Measurements from ENCODE around the gene RCC1. TPM values are rescaled to one million over a fixed set of nuclear protein-coding genes. Genes with fewer than 3 reads are reported as not detected.

RCC1 gene
- total RNA-seq, 6 experiments from 2014 or later, result 9.5 to 29.6 (median 18.0) TPM

GRCh38 chr1:28573564-28573963 lies 67.7 kb downstream of the RCC1 start:
- intact Hi-C loops (cut with DNase I), result no loop called here
- Histone ChIP-seq H3K36me3 (peaks cover 0 to 39% (median 17%) of the 10 kb centered on the region in 4 donors), H3K9me3 (no peaks in the 10 kb centered on the region), H3K27me3 (no peaks in the 10 kb centered on the region), H3K4me1 (no peaks in the 10 kb centered on the region), H3K27ac (no peak overlapping the region), H3K4me3 (no peak overlapping the region)
- ATAC-seq (no peak), DNase-seq (no peak)
- no peak for TF ChIP-seq POLR2A (IDR thresholded peaks at IDR 0.05)
- 100% methylated on average over 6 of the region's 11 CpGs for WGBS (ENCODE audit: insufficient coverage, low coverage, low lambda C conversion rate, missing lambda C conversion rate)

- ATAC-seq (no peak), DNase-seq (no peak)
- Histone ChIP-seq H3K36me3 (peaks cover 0 to 46% (median 19%) of the 10 kb centered on the region in 4 donors), H3K27me3 (no peaks in the 10 kb centered on the region), H3K9me3 (no peaks in the 10 kb centered on the region), H3K27ac (no peak overlapping the region), H3K4me3 (no peak overlapping the region), H3K4me1 (peaks cover 0 to 13% (median 4%) of the 10 kb centered on the region in 4 donors)
- WGBS (ENCODE audit: insufficient coverage, low coverage, low lambda C conversion rate, missing lambda C conversion rate), result no CpG with 5 or more reads among the region's 1 CpG
- intact Hi-C loops (cut with DNase I), result no loop called here
- TF ChIP-seq CTCF (IDR thresholded peaks at IDR 0.05), result no peak
- no peak for TF ChIP-seq POLR2A (IDR thresholded peaks at IDR 0.05)
Measured at GRCh38 chr1:28577052-28577678, 71.3 kb downstream of the RCC1 start.

- intact Hi-C loops (cut with DNase I), result no loop called here
- H3K36me3 ChIP-seq, result peaks cover 0 to 46% (median 17%) of the 10 kb centered on the region in 4 donors
Measured at GRCh38 chr1:28577738-28578536, 72.1 kb downstream of the RCC1 start.

GRCh38 chr1:28578696-28579218 lies 72.9 kb downstream of the RCC1 start:
- Histone ChIP-seq H3K36me3 (peaks cover 0 to 40% (median 17%) of the 10 kb centered on the region in 4 donors), H3K4me3 (no peak overlapping the region), H3K27me3 (no peaks in the 10 kb centered on the region), H3K27ac (no peak overlapping the region), H3K4me1 (peaks cover 0 to 18% (median 7%) of the 10 kb centered on the region in 4 donors), H3K9me3 (no peaks in the 10 kb centered on the region)
- no peak for ATAC-seq
- WGBS (ENCODE audit: insufficient coverage, low coverage, low lambda C conversion rate, missing lambda C conversion rate), result 68% methylated on average over 4 of the region's 6 CpGs
- intact Hi-C loops (cut with DNase I), result no loop called here
- no peak for DNase-seq
- TF ChIP-seq POLR2A (IDR thresholded peaks at IDR 0.05), result no peak
- TF ChIP-seq CTCF (IDR thresholded peaks at IDR 0.05), result no peak

More at GRCh38 chr1:28577738-28578536, 72.1 kb downstream of the RCC1 start:
- no peak overlapping the region for H3K4me3 ChIP-seq
- DNase-seq (no peak), ATAC-seq (no peak)
- no peak overlapping the region for H3K27ac ChIP-seq
- no peaks in the 10 kb centered on the region for H3K27me3 ChIP-seq
- 85% methylated on average over 6 of the region's 6 CpGs for WGBS (ENCODE audit: insufficient coverage, low coverage, low lambda C conversion rate, missing lambda C conversion rate)
- H3K4me1 ChIP-seq, result peaks cover 0 to 18% (median 7%) of the 10 kb centered on the region in 4 donors
- no peaks in the 10 kb centered on the region for H3K9me3 ChIP-seq
- no peak for TF ChIP-seq POLR2A (IDR thresholded peaks at IDR 0.05)
- TF ChIP-seq CTCF (IDR thresholded peaks at IDR 0.05), result no peak

- Histone ChIP-seq H3K4me3 (no peak overlapping the region), H3K36me3 (peaks cover 0 to 38% (median 17%) of the 10 kb centered on the region in 4 donors), H3K27me3 (no peaks in the 10 kb centered on the region), H3K27ac (no peak overlapping the region), H3K4me1 (peaks cover 0 to 18% (median 7%) of the 10 kb centered on the region in 4 donors), H3K9me3 (no peaks in the 10 kb centered on the region)
- DNase-seq (no peak), ATAC-seq (no peak)
- TF ChIP-seq CTCF (IDR thresholded peaks at IDR 0.05), result no peak
- no peak for TF ChIP-seq POLR2A (IDR thresholded peaks at IDR 0.05)
- 92% methylated on average over 1 of the region's 1 CpG for WGBS (ENCODE audit: insufficient coverage, low coverage, low lambda C conversion rate, missing lambda C conversion rate)
- intact Hi-C loops (cut with DNase I), result no loop called here
Measured at GRCh38 chr1:28579401-28579800, 73.6 kb downstream of the RCC1 start.

All from right lobe of liver (tissue), 6 donors.